ENCODE data around the gene JUN. TPM values are rescaled to one million over a fixed set of nuclear protein-coding genes. Genes with fewer than 3 reads are reported as not detected.

The JUN gene
- total and polyA plus RNA-seq, 12 donors: 47.0 to 209 (median 78.0) TPM

DNA sequence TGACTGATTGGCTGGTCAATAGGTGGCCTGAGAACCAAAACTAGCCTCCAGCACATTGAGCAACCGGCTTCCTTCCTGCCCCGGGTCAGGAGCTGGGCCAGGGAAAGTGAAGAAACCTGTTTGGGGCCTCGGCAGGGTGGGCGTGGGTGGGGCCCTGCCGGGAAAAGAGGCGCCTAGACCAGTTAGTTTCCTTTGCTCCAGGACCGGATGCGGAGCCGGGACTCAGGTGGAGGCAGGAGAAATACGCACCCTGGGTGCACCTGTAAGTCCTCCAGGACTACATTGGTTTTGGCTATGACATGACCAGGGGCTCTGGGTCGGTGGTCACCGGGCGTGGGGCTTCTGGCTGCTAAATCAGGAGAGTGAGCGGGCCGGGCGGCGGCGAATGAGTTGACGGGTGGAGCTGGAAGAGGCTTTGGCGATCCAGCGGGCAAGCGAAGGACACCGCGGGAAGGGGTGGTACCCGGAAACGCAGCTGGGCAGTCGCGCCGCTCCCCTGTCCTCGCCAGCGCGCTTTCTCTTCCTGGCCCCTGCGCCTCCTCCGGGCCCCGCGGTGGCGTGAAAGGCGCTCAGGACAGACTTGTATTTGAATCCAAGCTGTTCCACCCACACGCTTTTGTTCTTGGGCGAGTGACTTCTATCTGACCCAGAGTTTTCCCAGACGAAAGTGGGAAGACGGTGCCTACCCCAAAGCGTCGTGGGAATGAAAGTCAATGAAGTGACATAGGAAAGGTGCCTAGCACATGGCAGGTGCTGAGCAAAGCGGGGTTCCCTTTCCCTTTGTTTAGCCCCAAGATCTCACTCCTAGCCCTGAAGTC is 30.6 kb upstream of the JUN start:
- TF ChIP-seq, protein P1, sequence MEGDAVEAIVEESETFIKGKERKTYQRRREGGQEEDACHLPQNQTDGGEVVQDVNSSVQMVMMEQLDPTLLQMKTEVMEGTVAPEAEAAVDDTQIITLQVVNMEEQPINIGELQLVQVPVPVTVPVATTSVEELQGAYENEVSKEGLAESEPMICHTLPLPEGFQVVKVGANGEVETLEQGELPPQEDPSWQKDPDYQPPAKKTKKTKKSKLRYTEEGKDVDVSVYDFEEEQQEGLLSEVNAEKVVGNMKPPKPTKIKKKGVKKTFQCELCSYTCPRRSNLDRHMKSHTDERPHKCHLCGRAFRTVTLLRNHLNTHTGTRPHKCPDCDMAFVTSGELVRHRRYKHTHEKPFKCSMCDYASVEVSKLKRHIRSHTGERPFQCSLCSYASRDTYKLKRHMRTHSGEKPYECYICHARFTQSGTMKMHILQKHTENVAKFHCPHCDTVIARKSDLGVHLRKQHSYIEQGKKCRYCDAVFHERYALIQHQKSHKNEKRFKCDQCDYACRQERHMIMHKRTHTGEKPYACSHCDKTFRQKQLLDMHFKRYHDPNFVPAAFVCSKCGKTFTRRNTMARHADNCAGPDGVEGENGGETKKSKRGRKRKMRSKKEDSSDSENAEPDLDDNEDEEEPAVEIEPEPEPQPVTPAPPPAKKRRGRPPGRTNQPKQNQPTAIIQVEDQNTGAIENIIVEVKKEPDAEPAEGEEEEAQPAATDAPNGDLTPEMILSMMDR (IDR thresholded peaks at IDR 0.05): no peak
- Histone ChIP-seq H3K4me3 (peak overlapping the region in 9 of 10 donors; percentile 39 to 67 (median 62)), H3K9me3 (no peaks in the 10 kb centered on the region), H3K4me1 (peaks cover 0 to 71% (median 32%) of the 10 kb centered on the region in 9 donors), H3K27ac (peak overlapping the region; percentile 80 to 97 (median 90)), H3K36me3 (no peaks in the 10 kb centered on the region), H3K27me3 (no peaks in the 10 kb centered on the region)
- intact Hi-C loops (cut with DNase I): loop anchor here in 9 of 10 donors (1.0 to 10.0 kb wide), 11 partner anchors 29 to 480 kb away; partner anchors contain the start of genes JUN (in 3 of the 9) and FGGY (in 1 of the 9)
- DNase-seq (peak; percentile 56 to 65), ATAC-seq (peak in 7 of 8 donors; percentile 35 to 72 (median 48))
- 57 to 62% methylated on average over 45 of the region's 45 CpGs for WGBS, 2 donors

DNA sequence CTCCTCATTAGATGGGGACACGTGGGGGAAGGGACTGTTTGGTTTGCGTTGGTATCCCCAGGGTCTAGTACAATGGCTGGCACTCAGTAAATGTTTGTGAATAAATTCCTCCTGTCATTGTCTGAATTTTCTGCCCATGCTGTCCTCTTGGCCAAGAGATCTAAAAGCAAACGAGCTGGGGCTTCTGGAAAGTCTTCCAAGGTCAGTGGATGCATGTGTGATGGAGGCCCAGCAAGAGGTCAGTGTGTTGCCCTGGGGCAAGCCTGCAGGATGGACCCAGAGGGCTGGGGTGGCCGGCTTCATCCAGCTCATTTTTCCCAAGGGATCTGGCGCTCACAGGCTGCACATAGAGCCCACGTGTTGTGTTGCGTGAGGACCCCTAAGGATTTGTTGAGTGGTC is 30.0 kb upstream of the JUN start:
- Histone ChIP-seq H3K4me3 (peak overlapping the region in 4 of 10 donors; percentile 53 to 64 (median 62)), H3K27me3 (no peaks in the 10 kb centered on the region), H3K9me3 (no peaks in the 10 kb centered on the region), H3K27ac (peak overlapping the region; percentile 80 to 97 (median 90)), H3K36me3 (no peaks in the 10 kb centered on the region), H3K4me1 (peaks cover 0 to 74% (median 37%) of the 10 kb centered on the region in 9 donors)
- no peak for ATAC-seq
- WGBS, 2 donors: 63 to 65% methylated on average over 7 of the region's 7 CpGs
- intact Hi-C loops (cut with DNase I): loop anchor here in 6 of 10 donors (2.0 to 10.0 kb wide), 8 partner anchors 29 to 481 kb away; partner anchors contain the start of genes JUN (in 2 of the 6) and FGGY (in 1 of the 6)
- no peak for DNase-seq
- TF ChIP-seq, protein P1 (IDR thresholded peaks at IDR 0.05): no peak

DNA sequence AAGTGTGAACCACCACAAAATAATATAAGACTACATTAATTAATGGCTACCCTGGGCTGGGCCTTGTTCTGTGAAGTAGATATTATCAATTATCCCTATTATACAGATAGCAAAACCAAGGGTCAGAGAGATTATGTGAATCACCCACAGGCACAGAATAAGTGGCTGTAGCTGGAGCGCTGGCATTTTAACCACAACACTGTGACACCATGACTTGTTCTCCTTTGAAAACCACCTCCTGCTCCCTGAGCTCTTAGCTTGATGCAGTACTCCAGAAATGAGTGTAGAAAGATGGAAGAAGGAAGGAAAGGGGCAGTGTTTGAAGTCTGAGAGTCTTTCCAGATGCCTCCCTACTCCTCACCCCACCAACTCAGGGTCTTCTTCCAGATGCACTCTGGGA is 29.5 kb upstream of the JUN start:
- TF ChIP-seq, protein P1 (IDR thresholded peaks at IDR 0.05): no peak
- Histone ChIP-seq H3K36me3 (no peaks in the 10 kb centered on the region), H3K9me3 (no peaks in the 10 kb centered on the region), H3K4me3 (no peak overlapping the region), H3K27ac (peak overlapping the region in 8 of 10 donors; percentile 87 to 97 (median 91)), H3K4me1 (peaks cover 0 to 73% (median 37%) of the 10 kb centered on the region in 9 donors), H3K27me3 (no peaks in the 10 kb centered on the region)
- ATAC-seq: no peak
- no peak for DNase-seq
- WGBS, 2 donors: 90 to 100% methylated on average over 1 of the region's 1 CpG
- intact Hi-C loops (cut with DNase I): loop anchor here in 6 of 10 donors (5.0 to 10.0 kb wide), 6 partner anchors 61 to 481 kb away; partner anchors contain the start of gene FGGY (in 1 of the 6)

DNA sequence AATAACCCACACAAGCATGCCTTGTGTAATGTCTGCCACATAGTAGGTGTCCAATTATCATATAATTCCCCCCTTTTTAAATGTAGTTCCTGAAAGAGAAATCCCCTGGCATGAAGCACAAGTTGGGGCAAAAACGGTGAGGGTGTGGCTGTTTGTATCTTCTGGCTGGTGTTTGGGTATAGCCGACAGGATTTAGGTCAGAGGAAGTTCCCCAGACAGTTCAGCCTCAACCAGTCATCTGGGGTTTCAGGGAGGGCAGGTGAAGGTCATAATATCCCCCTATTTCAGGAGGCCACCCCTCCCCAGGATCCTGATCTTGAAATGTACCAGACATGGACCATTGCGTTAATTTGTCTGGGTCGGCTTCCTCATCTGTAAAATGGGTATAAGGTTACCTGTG is 29.1 kb upstream of the JUN start:
- Histone ChIP-seq H3K36me3 (no peaks in the 10 kb centered on the region), H3K4me1 (peaks cover 0 to 69% (median 37%) of the 10 kb centered on the region in 9 donors), H3K27ac (peak overlapping the region in 3 of 10 donors; percentile 90 to 97 (median 95)), H3K27me3 (no peaks in the 10 kb centered on the region), H3K4me3 (no peak overlapping the region), H3K9me3 (no peaks in the 10 kb centered on the region)
- 71% methylated on average over 4 of the region's 4 CpGs for whole genome bisulfite sequencing, 2 donors
- ATAC-seq (no peak), DNase-seq (no peak)
- intact Hi-C loops (cut with DNase I): loop anchor here in 6 of 10 donors (5.0 to 10.0 kb wide), 6 partner anchors 62 to 482 kb away; partner anchors contain the start of gene FGGY (in 1 of the 6)
- TF ChIP-seq, protein P1 (IDR thresholded peaks at IDR 0.05): no peak

Measured in heart right ventricle (tissue), 16 donors.